GM19351 (cell line): ENCODE results near the gene DGCR6L.
"Not testable (repeated sequence)": the region's sequence is repeated elsewhere in the genome, so short reads cannot be mapped to it uniquely, and the experiment has no call there.

Source experiments
- ATAC-seq: cut with Tn5 transposase; IDR thresholded peaks from one replicate; pipeline ENCODE4 v1.9.1; 2021; ENCODE audit warnings: mild to moderate bottlenecking, moderate library complexity; ENCODE audit not compliant: unreplicated experiment

The DGCR6L gene

GRCh38 chr22:20277936-20278635 lies 41.8 kb downstream of the DGCR6L start:
- not testable (repeated sequence) for ATAC-seq

GRCh38 chr22:20276468-20276867 lies 43.4 kb downstream of the DGCR6L start:
- ATAC-seq = no peak

GRCh38 chr22:20275836-20276235 lies 44.0 kb downstream of the DGCR6L start:
- ATAC-seq = no peak

GRCh38 chr22:20275325-20275724 lies 44.5 kb downstream of the DGCR6L start:
- not testable (repeated sequence) for ATAC-seq

- ATAC-seq = not testable (repeated sequence)
These were observed 45.5 kb downstream of the DGCR6L start for GRCh38 chr22:20274374-20274773.

GRCh38 chr22:20273758-20274181 lies 46.1 kb downstream of the DGCR6L start:
- no peak for ATAC-seq

GRCh38 chr22:20272700-20273099 lies 47.2 kb downstream of the DGCR6L start:
- ATAC-seq = no peak

- no peak for ATAC-seq
These were observed 47.7 kb downstream of the DGCR6L start for GRCh38 chr22:20272174-20272573.

- no peak for ATAC-seq
These were observed 48.5 kb downstream of the DGCR6L start for GRCh38 chr22:20271114-20271994.

GRCh38 chr22:20270190-20271113 lies 49.4 kb downstream of the DGCR6L start:
- not testable (repeated sequence) for ATAC-seq

- ATAC-seq = not testable (repeated sequence)
These were observed 50.2 kb downstream of the DGCR6L start for GRCh38 chr22:20269673-20270072.

GRCh38 chr22:20269201-20269600 lies 50.7 kb downstream of the DGCR6L start:
- not testable (repeated sequence) for ATAC-seq

- ATAC-seq = no peak
These were observed 51.4 kb downstream of the DGCR6L start, which contains the start of gene RTN4R for GRCh38 chr22:20268279-20269012. Gene RTN4R, minus strand, starts transcription at chr22:20268318. Its CDS starts 226 bp downstream, at chr22:20268092.

- no peak for ATAC-seq
These were observed 52.2 kb downstream of the DGCR6L start for GRCh38 chr22:20267441-20268278.

- not testable (repeated sequence) for ATAC-seq
These were observed 53.0 kb downstream of the DGCR6L start for GRCh38 chr22:20266667-20267440.

GRCh38 chr22:20265772-20266666 lies 53.8 kb downstream of the DGCR6L start:
- ATAC-seq = not testable (repeated sequence)
